ENCODE measurements around the gene FILIP1L. TPM values are rescaled to one million over a fixed set of nuclear protein-coding genes. Genes with fewer than 3 reads are reported as not detected.

Gene FILIP1L
- polyA plus RNA-seq, 1 donor (not counting 4 experiments of a cell fraction or from before 2014, with no cell fraction given), result 14.7 TPM

GRCh38 chr3:99868311-99868646 lies 246.0 kb downstream of the FILIP1L start:
- H3K9ac ChIP-seq (ENCODE audit: control insufficient read depth, extremely low read depth, insufficient read depth, low read length), result no peak overlapping the region
- H3K9me1 ChIP-seq (ENCODE audit: control insufficient read depth, extremely low read depth, insufficient read depth, low read length), result no peaks in the 10 kb centered on the region
- TF ChIP-seq CTCF (optimal IDR thresholded peaks at IDR 0.05 in 1 of 3, IDR thresholded peaks at IDR 0.05 in 1 of 3, conservative IDR thresholded peaks at IDR 0.05 in 1 of 3; ENCODE audit: extremely low read depth in 1 of 3, insufficient read depth in 2 of 3, low read length in 3 of 3), result no peak
- DNase-seq (ENCODE audit: low read depth, low spot score), result peak; percentile 33
- no peak overlapping the region for H3K27ac ChIP-seq (ENCODE audit: control insufficient read depth, insufficient read depth, low read length)
- peaks cover 49% of the 10 kb centered on the region for H3K79me2 ChIP-seq (ENCODE audit: control insufficient read depth, insufficient read depth, low read length)
- FAIRE-seq, result peak; percentile 83
- no peak overlapping the region for H2AFZ ChIP-seq (ENCODE audit: control insufficient read depth, low read length)
- H3K9me3 ChIP-seq (ENCODE audit: control insufficient read depth, low read depth, low read length), result no peaks in the 10 kb centered on the region
- no peak overlapping the region for H3K4me3 ChIP-seq (ENCODE audit: control insufficient read depth in 2 of 3, extremely low read depth in 1 of 3, insufficient read depth in 2 of 3, low read depth in 1 of 3, low read length in 3 of 3)
- H3K4me2 ChIP-seq (ENCODE audit: control insufficient read depth, extremely low read depth, insufficient read depth, low read depth, low read length), result no peak overlapping the region
- peaks cover 3 to 13% of the 10 kb centered on the region in 2 experiments for H3K36me3 ChIP-seq (ENCODE audit: control insufficient read depth in 2 of 2, extremely low read depth in 1 of 2, insufficient read depth in 2 of 2, low read length in 2 of 2)
- H3K27me3 ChIP-seq (ENCODE audit: control insufficient read depth, extremely low read depth, insufficient read depth, low read length), result no peaks in the 10 kb centered on the region
- peaks cover 13% of the 10 kb centered on the region for H3K4me1 ChIP-seq (ENCODE audit: control insufficient read depth, extremely low read depth, insufficient read depth, low read length)
- dilution Hi-C loops (cut with MboI; ENCODE audit: extremely low pct_ligation_motif_present, low sequenced_read_pairs), result no loop called here
- no peaks in the 10 kb centered on the region for H4K20me1 ChIP-seq (ENCODE audit: control insufficient read depth, extremely low read depth, insufficient read depth, low read length)

GRCh38 chr3:99867594-99868310 lies 246.5 kb downstream of the FILIP1L start:
- Histone ChIP-seq H3K4me2 (ENCODE audit: control insufficient read depth, extremely low read depth, insufficient read depth, low read depth, low read length) (no peak overlapping the region), H3K4me3 (ENCODE audit: control insufficient read depth in 2 of 3, extremely low read depth in 1 of 3, insufficient read depth in 2 of 3, low read depth in 1 of 3, low read length in 3 of 3) (no peak overlapping the region), H4K20me1 (ENCODE audit: control insufficient read depth, extremely low read depth, insufficient read depth, low read length) (no peaks in the 10 kb centered on the region), H2AFZ (ENCODE audit: control insufficient read depth, low read length) (no peak overlapping the region), H3K27me3 (ENCODE audit: control insufficient read depth, extremely low read depth, insufficient read depth, low read length) (no peaks in the 10 kb centered on the region), H3K36me3 (ENCODE audit: control insufficient read depth in 2 of 2, extremely low read depth in 1 of 2, insufficient read depth in 2 of 2, low read length in 2 of 2) (peaks cover 8 to 18% of the 10 kb centered on the region in 2 experiments), H3K9me3 (ENCODE audit: control insufficient read depth, low read depth, low read length) (no peaks in the 10 kb centered on the region), H3K9me1 (ENCODE audit: control insufficient read depth, extremely low read depth, insufficient read depth, low read length) (no peaks in the 10 kb centered on the region), H3K4me1 (ENCODE audit: control insufficient read depth, extremely low read depth, insufficient read depth, low read length) (peaks cover 8% of the 10 kb centered on the region), H3K9ac (ENCODE audit: control insufficient read depth, extremely low read depth, insufficient read depth, low read length) (no peak overlapping the region), H3K79me2 (ENCODE audit: control insufficient read depth, insufficient read depth, low read length) (peaks cover 50% of the 10 kb centered on the region), H3K27ac (ENCODE audit: control insufficient read depth, insufficient read depth, low read length) (no peak overlapping the region)
- DNase-seq (ENCODE audit: low read depth, low spot score) (no peak), FAIRE-seq (no peak)
- TF ChIP-seq EZH2 (IDR thresholded peaks at IDR 0.05; ENCODE audit: low read length), result no peak
- TF ChIP-seq CTCF (optimal IDR thresholded peaks at IDR 0.05 in 1 of 3, IDR thresholded peaks at IDR 0.05 in 1 of 3, conservative IDR thresholded peaks at IDR 0.05 in 1 of 3; ENCODE audit: extremely low read depth in 1 of 3, insufficient read depth in 2 of 3, low read length in 3 of 3), result no peak
- dilution Hi-C loops (cut with MboI; ENCODE audit: extremely low pct_ligation_motif_present, low sequenced_read_pairs), result no loop called here

All from keratinocyte (primary cell).